GM12801 (cell line): ENCODE measurements around the gene WAS.

Source experiments
- CTCF ChIP-seq: IDR thresholded peaks from one replicate; pipeline ENCODE4 v1.5.1; 2011; ENCODE audit warnings: control low read depth; ENCODE audit not compliant: insufficient read length; ENCODE audit errors: extremely low read depth

WAS gene

GRCh38 chrX:48713847-48714246, 30.2 kb downstream of the WAS start:
- TF ChIP-seq CTCF = no peak

- TF ChIP-seq CTCF = no peak
Observed at GRCh38 chrX:48714573-48714972, 31.0 kb downstream of the WAS start.

GRCh38 chrX:48715072-48715471, 31.5 kb downstream of the WAS start:
- no peak for TF ChIP-seq CTCF

- TF ChIP-seq CTCF = no peak
Observed at GRCh38 chrX:48715876-48716502, 32.4 kb downstream of the WAS start.

GRCh38 chrX:48719958-48720357, 36.4 kb downstream of the WAS start:
- TF ChIP-seq CTCF = no peak

GRCh38 chrX:48720577-48721250, 37.1 kb downstream of the WAS start:
- TF ChIP-seq CTCF = no peak

- TF ChIP-seq CTCF = no peak
Observed at GRCh38 chrX:48721916-48722315, 38.3 kb downstream of the WAS start.
